GM13976 (cell line): ENCODE results near the gene MOCOS.

ENCODE experiments used
- DNase-seq: peaks from one replicate; pipeline ENCODE4 v3.0.0; 2012; ENCODE audit warnings: low spot score
- CTCF ChIP-seq: IDR thresholded peaks from 2 replicates; pipeline ENCODE4 v1.5.1; 2012; ENCODE audit warnings: borderline replicate concordance, mild to moderate bottlenecking; ENCODE audit not compliant: insufficient read depth; ENCODE audit errors: extremely low read depth, missing control alignments, control extremely low read depth
- in situ Hi-C: fragments of 300-500 bp; cut with MboI; formaldehyde crosslinking; loops from one replicate; pipeline ENCODE4 v1.12.0; 2022; ENCODE audit warnings: low sequenced_read_pairs, mixed read lengths, inconsistent platforms; ENCODE audit not compliant: unreplicated experiment

MOCOS gene

DNA sequence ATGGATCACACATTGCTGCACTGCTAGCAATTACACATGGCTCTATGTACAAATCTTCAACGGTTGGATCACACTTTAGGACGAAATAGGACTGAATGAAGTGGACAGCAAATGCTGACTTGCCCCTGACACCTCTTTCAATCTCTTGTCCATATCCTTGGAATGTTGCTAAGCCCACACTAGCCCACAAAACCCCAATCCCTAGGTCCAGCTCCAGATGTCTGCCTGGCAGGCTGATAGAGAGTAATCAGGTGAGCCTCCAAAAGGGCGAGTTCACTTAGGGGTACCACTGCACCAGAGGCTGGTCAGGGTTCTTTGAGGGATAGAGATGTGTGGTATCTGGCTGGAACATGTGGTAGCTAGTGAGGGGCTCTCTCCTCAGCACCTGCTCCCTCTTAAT is 91.7 kb downstream of the MOCOS start:
- in situ Hi-C loops, result no loop called here
- TF ChIP-seq CTCF, result no peak
- DNase-seq, result no peak

GRCh38 chr18:36281936-36282335 is 94.6 kb downstream of the MOCOS start:
- TF ChIP-seq CTCF, result no peak
- no peak for DNase-seq
- in situ Hi-C loops, result loop anchor here (5.0 to 10.0 kb wide), 3 partner anchors 190 to 527 kb away; no protein-coding TSS in a partner anchor

GRCh38 chr18:36283448-36283847 is 96.2 kb downstream of the MOCOS start:
- in situ Hi-C loops, result loop anchor here (5.0 to 10.0 kb wide), 3 partner anchors 191 to 529 kb away; no protein-coding TSS in a partner anchor
- TF ChIP-seq CTCF, result no peak

DNA sequence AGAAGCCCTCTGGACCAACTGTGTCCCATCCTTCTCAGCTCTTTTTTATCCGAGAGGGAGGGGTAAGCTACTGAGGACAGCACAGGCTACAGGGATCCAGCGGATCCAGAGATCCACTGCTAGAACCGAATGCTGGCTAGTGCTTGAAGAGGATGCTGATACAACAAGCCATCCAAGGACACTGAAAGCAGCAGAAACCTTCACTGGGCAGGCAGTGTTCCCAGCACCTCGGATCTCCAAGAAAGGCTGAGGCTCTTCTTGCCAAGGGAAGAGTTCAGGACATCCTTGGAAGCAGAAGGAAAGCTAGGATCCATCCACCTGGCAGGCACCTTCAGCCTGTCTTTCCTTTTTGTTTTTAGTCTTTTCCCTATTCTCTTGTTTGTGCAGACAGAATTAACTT is 97.0 kb downstream of the MOCOS start:
- no peak for DNase-seq
- TF ChIP-seq CTCF, result no peak
- in situ Hi-C loops, result loop anchor here (5.0 to 10.0 kb wide), 3 partner anchors 192 to 529 kb away; no protein-coding TSS in a partner anchor

More at GRCh38 chr18:36283448-36283847, 96.2 kb downstream of the MOCOS start:
- DNase-seq, result no peak

GRCh38 chr18:36284671-36285295 is 97.5 kb downstream of the MOCOS start:
- peak; percentile 81 for TF ChIP-seq CTCF
- peak; percentile 52 for DNase-seq
- in situ Hi-C loops, result loop anchor here (5.0 to 10.0 kb wide), 3 partner anchors 192 to 530 kb away; no protein-coding TSS in a partner anchor

DNA sequence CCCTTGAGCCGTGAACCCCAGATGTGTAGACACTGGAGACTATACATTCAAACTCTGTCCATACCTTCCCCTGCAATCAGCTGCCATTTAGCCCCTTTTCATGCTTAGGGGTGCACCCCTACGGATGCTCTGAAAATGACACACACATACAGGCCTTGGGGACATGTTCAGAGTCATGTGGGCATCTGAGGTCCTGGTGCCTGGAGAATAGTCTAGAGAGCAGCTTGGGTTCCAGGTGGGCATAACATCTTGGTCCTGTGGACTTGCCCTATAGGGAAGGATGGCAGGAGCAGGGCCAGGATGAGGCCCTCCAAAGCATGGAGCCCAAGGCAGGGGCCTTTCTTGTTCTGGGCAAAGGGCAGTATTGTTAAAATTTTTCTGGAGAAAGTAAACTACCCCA is 100.4 kb downstream of the MOCOS start:
- no peak for TF ChIP-seq CTCF
- no peak for DNase-seq
- in situ Hi-C loops, result loop anchor here (10.0 kb wide), 2 partner anchors 263 to 533 kb away; no protein-coding TSS in a partner anchor
